C4-2B (cell line): ENCODE results near the gene ZBTB22.

ENCODE experiments used
- ZFX ChIP-seq: fragments of 450-650 bp; IDR thresholded peaks from 2 replicates; pipeline ENCODE4 v1.6.1; 2017
- TF ChIP-seq, protein P1 (sequence below): fragments of 450-650 bp; conservative IDR thresholded peaks from 2 replicates; pipeline ENCODE4 v1.5.1; 2017; ENCODE audit warnings: mild to moderate bottlenecking

DNA sequence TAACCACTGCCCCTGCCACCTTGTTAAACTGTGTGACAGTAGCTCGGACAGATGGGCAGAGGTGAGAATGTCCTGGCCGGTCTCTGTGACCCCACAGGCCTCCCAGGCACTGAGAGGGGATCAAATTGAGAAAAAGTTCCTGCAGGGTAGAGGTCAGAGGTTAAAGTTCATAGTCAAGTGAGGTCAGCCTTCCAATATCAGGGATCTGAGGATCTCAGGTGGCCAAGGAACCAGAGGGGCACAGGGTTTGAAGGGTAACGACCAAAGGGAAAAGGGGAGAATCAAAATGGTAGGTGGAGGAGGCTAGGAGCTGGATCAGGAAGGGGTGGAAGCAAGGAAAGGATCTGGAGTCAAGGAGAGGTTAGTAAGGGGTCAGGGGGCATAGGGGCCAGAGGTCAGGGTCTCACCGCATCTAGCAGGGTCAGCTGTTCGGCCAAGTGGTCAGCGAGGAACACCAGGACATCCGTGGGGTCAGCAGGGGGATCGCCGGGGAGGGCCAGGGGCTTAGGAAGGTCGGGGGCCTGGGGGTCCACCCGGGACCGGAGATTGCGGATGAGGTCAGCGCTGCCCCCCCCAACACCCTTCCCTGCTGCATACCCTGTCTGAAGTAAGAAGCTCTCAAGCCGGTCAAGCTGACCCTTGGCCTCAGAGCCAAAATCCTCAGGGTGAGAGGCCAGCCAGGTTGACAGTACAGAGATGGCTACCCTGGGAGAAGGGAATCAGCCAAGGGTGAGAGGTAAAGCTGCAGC lies 21.7 kb downstream of the ZBTB22 start:
- TF ChIP-seq, protein P1, sequence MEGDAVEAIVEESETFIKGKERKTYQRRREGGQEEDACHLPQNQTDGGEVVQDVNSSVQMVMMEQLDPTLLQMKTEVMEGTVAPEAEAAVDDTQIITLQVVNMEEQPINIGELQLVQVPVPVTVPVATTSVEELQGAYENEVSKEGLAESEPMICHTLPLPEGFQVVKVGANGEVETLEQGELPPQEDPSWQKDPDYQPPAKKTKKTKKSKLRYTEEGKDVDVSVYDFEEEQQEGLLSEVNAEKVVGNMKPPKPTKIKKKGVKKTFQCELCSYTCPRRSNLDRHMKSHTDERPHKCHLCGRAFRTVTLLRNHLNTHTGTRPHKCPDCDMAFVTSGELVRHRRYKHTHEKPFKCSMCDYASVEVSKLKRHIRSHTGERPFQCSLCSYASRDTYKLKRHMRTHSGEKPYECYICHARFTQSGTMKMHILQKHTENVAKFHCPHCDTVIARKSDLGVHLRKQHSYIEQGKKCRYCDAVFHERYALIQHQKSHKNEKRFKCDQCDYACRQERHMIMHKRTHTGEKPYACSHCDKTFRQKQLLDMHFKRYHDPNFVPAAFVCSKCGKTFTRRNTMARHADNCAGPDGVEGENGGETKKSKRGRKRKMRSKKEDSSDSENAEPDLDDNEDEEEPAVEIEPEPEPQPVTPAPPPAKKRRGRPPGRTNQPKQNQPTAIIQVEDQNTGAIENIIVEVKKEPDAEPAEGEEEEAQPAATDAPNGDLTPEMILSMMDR: no peak
- TF ChIP-seq ZFX: no peak
